ENCODE results near the gene OTUD3.
"Not testable (repeated sequence)": the region's sequence is repeated elsewhere in the genome, so short reads cannot be mapped to it uniquely, and the experiment has no call there.

The OTUD3 gene

GRCh38 chr1:19869453-19869852, 12.7 kb upstream of the OTUD3 start:
- DNase-seq: not testable (repeated sequence)

GRCh38 chr1:19869929-19870328, 12.3 kb upstream of the OTUD3 start:
- no peak for DNase-seq

GRCh38 chr1:19872190-19872589, 10.0 kb upstream of the OTUD3 start:
- DNase-seq: no peak

GRCh38 chr1:19877181-19877750, 4.9 kb upstream of the OTUD3 start:
- DNase-seq: no peak

GRCh38 chr1:19877821-19878636, 4.2 kb upstream of the OTUD3 start:
- no peak for DNase-seq

GRCh38 chr1:19878637-19878985, 3.6 kb upstream of the OTUD3 start:
- no peak for DNase-seq

- no peak for DNase-seq
Observed at GRCh38 chr1:19879227-19879626, 3.0 kb upstream of the OTUD3 start.

GRCh38 chr1:19879661-19880060, 2.5 kb upstream of the OTUD3 start:
- DNase-seq: no peak

GRCh38 chr1:19880841-19881240, 1.4 kb upstream of the OTUD3 start:
- not testable (repeated sequence) for DNase-seq

GRCh38 chr1:19884312-19884711, 2.1 kb downstream of the OTUD3 start:
- DNase-seq: no peak

GRCh38 chr1:19885821-19886220, 3.6 kb downstream of the OTUD3 start:
- DNase-seq: no peak

- no peak for DNase-seq
Observed at GRCh38 chr1:19888112-19888511, 5.9 kb downstream of the OTUD3 start.

GRCh38 chr1:19889656-19890055, 7.5 kb downstream of the OTUD3 start:
- DNase-seq: no peak

GRCh38 chr1:19892129-19892528, 9.9 kb downstream of the OTUD3 start:
- no peak for DNase-seq

GRCh38 chr1:19892628-19893168, 10.5 kb downstream of the OTUD3 start:
- no peak for DNase-seq

GRCh38 chr1:19893687-19894086, 11.5 kb downstream of the OTUD3 start:
- DNase-seq: no peak

- no peak for DNase-seq
Observed at GRCh38 chr1:19894218-19894617, 12.0 kb downstream of the OTUD3 start.

GRCh38 chr1:19901653-19902052, 19.5 kb downstream of the OTUD3 start:
- no peak for DNase-seq

GRCh38 chr1:19903621-19904020, 21.4 kb downstream of the OTUD3 start:
- DNase-seq: no peak

GRCh38 chr1:19907456-19907855, 25.3 kb downstream of the OTUD3 start:
- DNase-seq: no peak

- no peak for DNase-seq
Observed at GRCh38 chr1:19909392-19909791, 27.2 kb downstream of the OTUD3 start.

GRCh38 chr1:19909971-19910370, 27.8 kb downstream of the OTUD3 start:
- no peak for DNase-seq

- no peak for DNase-seq
Observed at GRCh38 chr1:19910650-19911049, 28.5 kb downstream of the OTUD3 start.

GRCh38 chr1:19918057-19918456, 35.9 kb downstream of the OTUD3 start:
- DNase-seq: peak; percentile 63
